Activated T-helper 1 cell treated with anti-CD3 and anti-CD28 coated beads, Interleukin-12 subunit alpha, Interleukin-12 subunit beta, Interleukin-2, Interleukin-4 antibody, amounts not matched to agents 30 ng/mL and 10 ng/mL and 1 ng/mL, durations not matched to agents 14 hours and 24 hours and 36 hours (primary cell): ENCODE measurements around the gene LGSN. TPM values are rescaled to one million over a fixed set of nuclear protein-coding genes. Genes with fewer than 3 reads are reported as not detected.
"Not testable (repeated sequence)": the region's sequence is repeated elsewhere in the genome, so short reads cannot be mapped to it uniquely, and the experiment has no call there.

Experiments
- DNase-seq: peaks from one replicate; pipeline ENCODE4 v3.0.0; 2021; ENCODE audit warnings: low spot score
- H3K27ac Mint-ChIP-seq: one replicate; pipeline ENCODE4 v1.8.0; 2021; ENCODE audit warnings: mild to moderate bottlenecking, mixed read lengths
- H3K27me3 Mint-ChIP-seq: one replicate; pipeline ENCODE4 v1.8.0; 2022; ENCODE audit warnings: mild to moderate bottlenecking, moderate library complexity, mixed read lengths; ENCODE audit not compliant: insufficient read depth
- H3K36me3 Mint-ChIP-seq: one replicate; pipeline ENCODE4 v1.8.0; 2021; ENCODE audit warnings: low read depth, mixed read lengths
- H3K4me1 Mint-ChIP-seq: one replicate; pipeline ENCODE4 v1.8.0; 2021; ENCODE audit warnings: low read depth, mixed read lengths
- H3K4me3 Mint-ChIP-seq: one replicate; pipeline ENCODE4 v1.8.0; 2021; ENCODE audit warnings: mild to moderate bottlenecking, moderate library complexity, mixed read lengths
- H3K9me3 Mint-ChIP-seq: one replicate; pipeline ENCODE4 v1.8.0; 2021; ENCODE audit warnings: mixed read lengths
- intact Hi-C: fragments of 100-400 bp; cut with micrococcal nuclease; formaldehyde crosslinking; loops from one replicate; pipeline ENCODE4 v1.15.1; 2024
- total RNA-seq: library from RNA; stranded (reverse); gene quantifications from 2 replicates; pipeline ENCODE4 v1.2.3, GENCODE V29; 2022

LGSN gene
- total RNA-seq, 1 donor from 2014 or later, result not detected

DNA sequence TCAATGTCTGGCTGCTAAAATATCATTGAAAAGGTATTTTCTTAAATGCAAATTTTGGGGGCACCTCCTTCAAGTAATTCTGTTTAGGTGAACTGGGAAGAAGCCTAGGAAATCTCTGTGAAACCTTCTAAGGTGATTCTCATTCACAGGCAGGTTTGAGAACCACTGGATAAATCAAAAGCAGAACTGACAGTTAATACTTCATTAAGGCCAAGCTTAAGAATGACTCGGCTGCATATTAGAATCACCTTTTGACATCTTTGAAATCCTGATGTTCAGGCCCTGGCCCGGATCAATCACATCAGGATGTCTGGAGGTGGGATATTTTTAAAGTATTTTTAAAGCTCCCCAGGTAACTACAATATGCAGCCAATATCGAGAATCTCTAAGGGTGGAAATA, 58.0 kb downstream of the LGSN start:
- Mint-ChIP-seq H3K4me1 (no peaks in the 10 kb centered on the region), H3K27ac (no peak overlapping the region), H3K4me3 (no peak overlapping the region), H3K36me3 (no peaks in the 10 kb centered on the region), H3K9me3 (no peaks in the 10 kb centered on the region), H3K27me3 (no peaks in the 10 kb centered on the region)
- DNase-seq, result no peak
- intact Hi-C loops, result no loop called here

DNA sequence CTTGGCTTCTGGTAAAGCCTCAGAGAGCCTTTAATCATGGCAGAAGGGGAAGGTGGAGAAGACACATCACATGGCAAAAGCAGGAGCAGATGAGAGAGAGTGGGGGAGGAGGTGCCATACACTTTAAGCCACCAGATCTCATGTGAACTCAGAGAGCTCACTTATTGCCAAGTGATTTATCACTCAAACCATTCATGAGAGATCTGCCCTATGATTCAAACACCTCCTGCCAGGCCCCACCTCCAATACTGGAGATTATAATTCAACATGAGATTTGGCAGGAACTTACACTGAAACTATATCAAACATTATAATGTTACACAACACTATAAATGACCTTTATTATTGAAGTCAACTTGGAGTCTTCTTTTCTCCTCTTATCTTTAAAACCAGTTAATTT, 60.6 kb downstream of the LGSN start:
- Mint-ChIP-seq H3K9me3 (no peaks in the 10 kb centered on the region), H3K36me3 (no peaks in the 10 kb centered on the region), H3K4me3 (no peak overlapping the region), H3K27ac (no peak overlapping the region), H3K4me1 (no peaks in the 10 kb centered on the region), H3K27me3 (no peaks in the 10 kb centered on the region)
- intact Hi-C loops, result no loop called here
- no peak for DNase-seq

DNA sequence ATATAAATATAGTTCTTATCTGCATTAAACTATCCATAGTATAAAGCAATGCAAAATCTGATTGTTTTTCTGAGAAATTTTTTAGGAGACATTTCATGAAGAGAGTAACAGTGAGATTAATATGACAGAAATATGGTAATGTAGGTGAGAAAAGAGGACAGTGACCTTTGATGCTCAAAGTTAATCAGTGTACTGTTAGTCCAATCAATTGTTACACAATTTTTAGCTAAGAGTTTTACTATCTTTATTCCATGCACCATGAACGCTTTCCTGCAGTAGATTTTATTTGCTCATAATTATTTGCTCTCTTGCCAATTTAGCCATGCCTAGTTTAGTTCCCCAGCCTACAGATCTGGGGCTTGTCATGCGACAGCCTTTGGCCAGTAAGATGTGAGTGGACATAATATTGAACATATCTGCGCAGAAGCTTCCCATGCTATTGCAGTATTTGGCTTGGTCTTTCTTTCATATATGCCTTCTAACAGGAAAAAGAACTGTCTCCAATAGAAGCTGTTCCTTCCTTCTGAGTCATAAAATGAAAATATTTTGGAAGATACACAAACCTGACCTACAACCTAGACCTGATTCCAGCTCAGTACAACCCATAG, 69.8 kb downstream of the LGSN start:
- Mint-ChIP-seq H3K27me3 (no peaks in the 10 kb centered on the region), H3K4me1 (no peaks in the 10 kb centered on the region), H3K9me3 (no peaks in the 10 kb centered on the region), H3K4me3 (no peak overlapping the region), H3K36me3 (no peaks in the 10 kb centered on the region), H3K27ac (no peak overlapping the region)
- DNase-seq, result no peak
- intact Hi-C loops, result no loop called here

DNA sequence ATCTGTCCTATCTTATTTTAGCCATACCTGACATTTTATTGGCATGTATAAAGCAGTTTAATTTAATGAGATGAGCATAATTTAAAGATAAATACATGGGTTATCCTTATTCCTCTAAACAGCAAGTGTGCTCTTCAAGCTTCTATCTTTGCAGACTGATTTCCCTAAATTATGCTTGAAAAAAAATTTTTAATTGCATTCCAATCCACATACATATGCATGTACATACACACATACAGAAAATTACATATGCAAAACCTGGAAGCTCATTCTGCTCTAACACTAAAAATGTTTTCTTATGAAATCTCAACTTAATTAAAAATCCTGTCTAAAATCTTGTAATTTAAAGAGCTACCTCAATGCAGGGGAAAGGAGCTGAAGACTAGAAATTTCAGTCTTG, 73.2 kb downstream of the LGSN start:
- Mint-ChIP-seq H3K9me3 (no peaks in the 10 kb centered on the region), H3K27me3 (no peaks in the 10 kb centered on the region), H3K36me3 (no peaks in the 10 kb centered on the region), H3K4me3 (no peak overlapping the region), H3K4me1 (no peaks in the 10 kb centered on the region), H3K27ac (no peak overlapping the region)
- DNase-seq, result no peak
- intact Hi-C loops, result no loop called here

DNA sequence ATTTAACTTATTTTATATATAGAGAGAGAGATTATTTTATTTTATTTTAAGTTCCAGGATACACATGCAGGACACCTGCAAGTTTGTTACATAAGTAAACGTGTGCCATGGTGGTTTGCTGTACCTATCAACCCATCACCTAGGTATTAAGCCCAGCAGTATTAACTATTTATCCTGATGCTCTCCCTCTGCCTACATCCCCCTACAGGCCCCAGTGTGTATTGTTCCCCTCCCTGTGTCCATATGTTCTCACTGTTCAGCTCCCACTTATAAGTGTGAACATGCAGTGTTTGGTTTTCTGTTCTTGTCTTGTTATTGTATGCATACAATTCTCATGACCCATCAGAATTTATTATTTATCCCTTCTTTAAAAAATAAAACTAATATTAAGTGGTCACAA, 73.9 kb downstream of the LGSN start:
- intact Hi-C loops, result no loop called here
- Mint-ChIP-seq H3K4me3 (no peak overlapping the region), H3K27me3 (no peaks in the 10 kb centered on the region), H3K9me3 (no peaks in the 10 kb centered on the region), H3K27ac (no peak overlapping the region), H3K36me3 (no peaks in the 10 kb centered on the region), H3K4me1 (no peaks in the 10 kb centered on the region)
- no peak for DNase-seq

DNA sequence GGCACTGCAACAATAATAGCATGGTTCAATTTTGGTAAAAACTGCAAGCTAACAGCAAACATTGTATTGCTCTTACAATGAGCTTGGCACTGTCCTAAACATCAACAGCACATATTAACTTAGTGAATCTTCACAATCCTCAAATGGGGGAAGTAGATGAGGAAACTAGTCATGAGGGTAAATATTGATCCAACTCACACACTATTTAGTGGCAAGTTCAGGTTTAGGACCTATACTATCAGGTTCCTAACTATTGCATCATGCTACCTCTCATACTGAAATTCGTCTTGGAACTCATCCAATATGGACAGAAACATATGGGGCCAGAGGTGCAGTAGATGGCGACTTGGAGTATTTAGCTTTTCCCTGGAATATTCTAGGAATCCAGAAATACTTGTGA, 74.4 kb downstream of the LGSN start:
- H3K27me3 Mint-ChIP-seq, result no peaks in the 10 kb centered on the region
- no peak for DNase-seq
- intact Hi-C loops, result no loop called here
- H3K4me1 Mint-ChIP-seq, result no peaks in the 10 kb centered on the region
- no peaks in the 10 kb centered on the region for H3K9me3 Mint-ChIP-seq
- H3K4me3 Mint-ChIP-seq, result no peak overlapping the region
- H3K36me3 Mint-ChIP-seq, result no peaks in the 10 kb centered on the region
- H3K27ac Mint-ChIP-seq, result no peak overlapping the region

DNA sequence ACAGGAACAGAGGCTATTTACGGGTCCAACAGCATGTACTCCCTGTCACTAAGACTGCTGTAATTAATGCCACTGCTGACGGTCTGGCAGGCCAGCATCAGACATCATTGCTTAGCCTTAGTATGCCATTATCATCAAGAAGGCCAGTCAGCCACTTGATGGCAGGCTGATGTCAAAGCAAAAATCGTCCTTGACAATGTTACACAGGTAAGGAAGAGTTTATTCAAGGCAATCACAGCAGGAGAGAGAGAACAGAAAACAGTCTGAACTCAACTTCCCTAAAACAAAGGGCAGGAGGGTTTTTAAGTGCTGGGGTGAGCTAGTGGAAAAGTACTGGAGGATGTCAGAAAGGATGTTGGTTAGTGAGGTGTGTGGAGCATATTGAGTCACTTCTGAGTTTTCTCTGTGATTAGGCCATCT, 83.4 kb downstream of the LGSN start:
- intact Hi-C loops, result no loop called here
- no peaks in the 10 kb centered on the region for H3K36me3 Mint-ChIP-seq
- no peak overlapping the region for H3K27ac Mint-ChIP-seq
- no peak for DNase-seq
- no peaks in the 10 kb centered on the region for H3K4me1 Mint-ChIP-seq
- no peak overlapping the region for H3K4me3 Mint-ChIP-seq
- H3K9me3 Mint-ChIP-seq, result peaks cover 5% of the 10 kb centered on the region
- no peaks in the 10 kb centered on the region for H3K27me3 Mint-ChIP-seq

DNA sequence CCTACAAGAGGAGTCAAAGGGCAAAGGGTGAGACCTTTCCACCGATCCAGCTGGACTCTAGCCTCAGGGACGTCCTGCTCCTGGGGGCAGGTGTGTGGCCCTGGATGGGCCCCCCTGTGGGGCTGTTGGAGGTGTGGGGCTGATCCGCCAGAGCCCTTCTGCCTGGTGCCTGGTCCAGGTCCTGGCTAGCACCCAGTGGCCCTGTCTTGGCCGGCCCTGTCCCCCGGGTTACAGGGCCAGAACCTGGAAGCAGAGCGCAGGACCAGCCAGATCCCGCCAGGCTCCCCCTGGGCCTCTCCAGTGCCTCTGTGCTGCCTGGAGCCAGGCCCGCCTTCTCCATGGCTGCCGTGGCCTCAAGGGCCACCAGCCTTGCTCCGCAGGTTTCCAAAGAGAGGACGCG, 89.3 kb downstream of the LGSN start:
- DNase-seq, H3K27me3 Mint-ChIP-seq, H3K36me3 Mint-ChIP-seq, H3K4me3 Mint-ChIP-seq, intact Hi-C loops, H3K4me1 Mint-ChIP-seq, H3K9me3 Mint-ChIP-seq, H3K27ac Mint-ChIP-seq: not testable (repeated sequence)

DNA sequence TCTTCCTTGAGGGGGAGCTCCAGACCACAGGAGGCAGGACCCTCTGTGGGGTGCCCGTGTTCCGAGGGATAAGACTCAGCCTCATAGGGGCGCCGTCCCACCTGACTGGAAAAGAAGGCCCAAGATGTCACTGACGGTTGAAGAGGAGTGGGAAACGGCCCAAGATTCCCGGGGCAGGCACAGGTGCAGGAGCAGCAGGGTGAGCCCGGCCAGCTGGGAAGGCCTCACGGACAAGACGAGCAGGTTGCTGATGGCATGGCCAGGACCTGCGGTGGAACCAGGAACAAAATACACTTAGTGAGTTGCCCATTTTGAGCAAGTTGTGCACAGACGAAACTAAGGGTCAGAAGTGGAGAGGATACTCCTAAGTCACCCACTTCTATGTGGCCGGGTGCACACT, 89.8 kb downstream of the LGSN start:
- intact Hi-C loops, H3K9me3 Mint-ChIP-seq, H3K27me3 Mint-ChIP-seq, DNase-seq, H3K27ac Mint-ChIP-seq, H3K36me3 Mint-ChIP-seq, H3K4me1 Mint-ChIP-seq, H3K4me3 Mint-ChIP-seq: not testable (repeated sequence)

DNA sequence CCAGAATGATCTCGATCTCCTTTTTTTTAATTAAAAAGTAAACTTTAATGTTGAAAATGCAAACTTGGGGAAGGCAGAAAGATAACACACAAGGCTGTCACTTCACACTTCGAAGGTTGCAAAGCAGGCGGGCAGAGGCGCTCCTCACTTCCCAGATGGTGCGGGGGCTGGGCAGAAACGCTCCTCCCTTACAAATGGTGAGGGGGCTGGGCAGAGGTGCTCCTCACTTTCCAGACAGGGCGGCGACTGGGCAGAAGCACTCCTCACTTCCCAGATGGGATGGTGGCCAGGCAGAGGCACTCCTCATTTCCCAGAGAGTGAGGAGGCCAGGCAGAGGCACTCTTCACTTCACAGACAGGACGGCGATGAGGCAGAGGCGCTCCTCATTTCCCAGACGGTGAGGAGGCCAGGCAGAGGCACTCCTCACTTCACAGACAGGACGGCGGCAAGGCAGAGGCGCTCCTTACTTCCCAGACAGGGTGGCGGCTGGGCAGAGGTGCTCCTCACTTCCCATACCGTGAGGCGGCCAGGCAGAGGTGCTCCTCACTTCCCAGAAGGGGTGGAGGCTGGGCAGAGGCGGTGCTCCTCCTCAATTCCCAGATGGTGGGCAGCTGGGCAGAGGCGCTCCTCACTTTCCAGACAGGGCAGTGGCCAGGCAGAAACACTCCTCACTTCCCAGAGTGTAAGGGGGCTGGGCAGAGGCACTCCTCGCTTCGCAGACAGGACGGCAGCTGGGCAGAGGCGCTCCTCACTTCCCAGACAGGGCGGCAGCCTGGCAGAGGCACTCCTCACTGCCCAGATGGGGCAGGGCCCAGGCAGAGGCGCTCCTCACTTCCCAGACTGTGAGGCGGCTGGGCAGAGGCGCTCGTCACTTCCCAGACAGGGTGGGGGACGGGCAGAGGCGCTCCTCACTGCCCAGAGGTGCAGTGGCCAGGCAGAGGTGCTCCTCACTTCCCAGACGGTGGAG, 91.6 kb downstream of the LGSN start:
- not testable (repeated sequence) for H3K4me3 Mint-ChIP-seq

DNA sequence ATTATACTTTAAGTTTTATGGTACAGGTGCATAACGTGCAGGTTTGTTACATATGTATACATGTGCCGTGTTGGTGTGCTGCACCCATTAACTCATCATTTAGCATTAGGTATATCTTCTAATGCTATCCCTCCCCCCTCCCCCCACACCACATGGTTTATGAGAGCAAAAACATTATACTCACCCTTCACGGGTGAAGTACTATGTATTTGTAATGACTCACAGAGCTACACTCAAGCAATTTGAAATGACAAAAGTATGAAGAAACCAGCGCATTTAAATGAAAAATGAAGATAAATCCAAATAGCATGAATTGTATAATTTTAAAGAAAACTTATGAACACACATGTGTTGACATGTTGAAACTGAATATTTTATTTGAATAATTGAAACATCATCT, 93.8 kb downstream of the LGSN start:
- H3K9me3 Mint-ChIP-seq, H3K4me3 Mint-ChIP-seq, H3K27ac Mint-ChIP-seq, H3K36me3 Mint-ChIP-seq, DNase-seq, H3K27me3 Mint-ChIP-seq, intact Hi-C loops, H3K4me1 Mint-ChIP-seq: not testable (repeated sequence)

More for the DNA sequence above, 91.6 kb downstream of the LGSN start:
- H3K36me3 Mint-ChIP-seq, DNase-seq, H3K27ac Mint-ChIP-seq, H3K4me1 Mint-ChIP-seq, H3K27me3 Mint-ChIP-seq, intact Hi-C loops, H3K9me3 Mint-ChIP-seq: not testable (repeated sequence)
